GM12801 (cell line): ENCODE measurements around the gene GAL3ST2.

ENCODE experiments used
- CTCF ChIP-seq: IDR thresholded peaks from one replicate; pipeline ENCODE4 v1.5.1; 2011; ENCODE audit warnings: control low read depth; ENCODE audit not compliant: insufficient read length; ENCODE audit errors: extremely low read depth

Gene GAL3ST2

DNA sequence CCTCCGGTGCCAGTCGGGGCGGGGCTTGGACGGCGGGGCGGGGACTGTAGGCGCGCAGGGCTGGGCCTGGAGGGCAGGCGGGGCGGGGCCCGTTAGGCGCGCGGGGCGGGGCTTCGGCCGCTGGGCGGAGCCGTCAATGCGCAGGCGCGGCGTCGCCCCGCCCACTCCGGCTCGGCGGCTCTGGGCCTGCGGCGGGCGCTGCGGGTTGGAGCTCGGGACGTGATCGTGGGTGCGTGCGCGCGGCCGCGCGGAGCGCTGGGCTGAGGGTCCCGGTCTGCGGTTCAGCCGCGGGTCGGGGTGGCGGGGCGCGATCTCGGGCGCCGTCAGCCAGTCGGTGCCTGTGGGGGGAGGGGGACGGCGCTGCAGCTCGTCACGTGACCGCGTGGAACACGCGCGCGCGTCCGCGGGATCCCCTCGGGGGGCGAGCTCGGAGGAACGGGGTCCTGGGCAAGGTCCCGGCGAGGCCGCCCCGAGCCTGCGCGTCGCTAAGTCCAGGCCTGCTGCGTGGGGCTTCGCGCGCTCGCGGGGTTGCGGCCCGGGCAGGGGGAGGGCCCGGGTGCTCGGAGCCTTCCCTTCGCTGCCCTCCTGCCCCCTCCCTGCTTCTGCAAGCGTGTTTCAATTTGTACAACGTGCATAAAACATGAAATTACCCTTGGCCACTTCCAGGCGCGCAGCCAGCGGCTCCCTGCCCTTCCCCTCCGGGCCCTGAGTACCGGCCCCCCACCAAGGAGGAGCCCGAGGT lies 42.0 kb upstream of the GAL3ST2 start, which contains the start of gene D2HGDH:
Gene D2HGDH, plus strand, starts transcription at position 164 of the 742 bp plus-strand sequence. CDS start 595 bp downstream, outside the sequence.
- TF ChIP-seq CTCF = no peak

GRCh38 chr2:241736111-241736510 lies 40.5 kb upstream of the GAL3ST2 start:
- TF ChIP-seq CTCF = no peak

DNA sequence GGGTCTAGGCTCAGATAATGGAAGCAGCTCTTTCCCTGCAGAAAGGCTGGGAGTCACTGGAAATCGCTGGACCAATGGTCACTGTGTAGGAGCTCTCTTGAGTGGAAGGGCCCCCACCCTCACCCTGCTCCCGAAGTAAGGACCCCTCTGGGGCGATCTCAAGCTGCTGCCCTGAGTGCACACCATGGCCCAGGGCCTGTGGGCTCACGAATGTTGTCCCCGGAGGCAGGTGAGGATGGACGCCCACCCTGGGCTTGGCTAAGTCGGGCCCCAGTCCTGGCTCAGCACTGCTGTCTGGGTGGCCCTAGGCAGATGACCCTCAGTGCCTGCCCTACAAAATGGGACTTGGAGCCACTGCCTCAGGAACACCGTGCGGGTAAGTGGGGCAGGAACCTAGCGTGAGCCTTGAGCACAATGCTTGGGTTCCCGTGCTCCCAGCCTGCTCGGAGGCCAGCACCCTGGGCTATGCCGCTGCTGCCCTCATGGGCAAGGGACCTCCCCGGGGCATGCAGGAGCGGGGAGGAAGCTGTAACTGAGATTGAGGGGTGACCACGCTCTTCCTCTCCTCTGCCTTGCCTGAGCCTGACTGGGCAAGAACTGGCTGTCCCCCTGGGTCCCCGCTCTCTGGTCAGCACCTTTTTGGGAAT lies 38.5 kb upstream of the GAL3ST2 start:
- TF ChIP-seq CTCF = no peak

- TF ChIP-seq CTCF = no peak
Measured at GRCh38 chr2:241739177-241739576, 37.4 kb upstream of the GAL3ST2 start.

DNA sequence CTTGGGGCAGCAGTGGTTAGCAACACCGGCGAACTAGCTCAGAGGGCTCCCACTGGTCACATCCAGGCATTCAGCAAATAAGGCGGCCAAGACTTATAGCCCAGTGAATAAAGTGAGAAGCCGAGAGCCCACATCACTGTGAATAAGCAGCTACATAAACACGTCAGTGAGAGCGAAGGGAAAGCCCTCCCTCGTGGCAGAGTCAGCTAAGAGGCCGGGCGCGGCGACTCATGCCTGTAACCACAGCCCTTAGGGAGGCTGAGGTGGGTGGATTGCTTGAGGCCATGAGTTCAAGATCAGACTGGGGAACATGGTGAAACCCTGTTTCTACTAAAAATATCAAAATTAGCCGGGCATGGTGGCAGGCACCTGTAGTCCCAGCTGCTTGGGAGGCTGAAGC lies 37.0 kb upstream of the GAL3ST2 start:
- TF ChIP-seq CTCF = no peak

- no peak for TF ChIP-seq CTCF
Measured at GRCh38 chr2:241741016-241741415, 35.6 kb upstream of the GAL3ST2 start.

DNA sequence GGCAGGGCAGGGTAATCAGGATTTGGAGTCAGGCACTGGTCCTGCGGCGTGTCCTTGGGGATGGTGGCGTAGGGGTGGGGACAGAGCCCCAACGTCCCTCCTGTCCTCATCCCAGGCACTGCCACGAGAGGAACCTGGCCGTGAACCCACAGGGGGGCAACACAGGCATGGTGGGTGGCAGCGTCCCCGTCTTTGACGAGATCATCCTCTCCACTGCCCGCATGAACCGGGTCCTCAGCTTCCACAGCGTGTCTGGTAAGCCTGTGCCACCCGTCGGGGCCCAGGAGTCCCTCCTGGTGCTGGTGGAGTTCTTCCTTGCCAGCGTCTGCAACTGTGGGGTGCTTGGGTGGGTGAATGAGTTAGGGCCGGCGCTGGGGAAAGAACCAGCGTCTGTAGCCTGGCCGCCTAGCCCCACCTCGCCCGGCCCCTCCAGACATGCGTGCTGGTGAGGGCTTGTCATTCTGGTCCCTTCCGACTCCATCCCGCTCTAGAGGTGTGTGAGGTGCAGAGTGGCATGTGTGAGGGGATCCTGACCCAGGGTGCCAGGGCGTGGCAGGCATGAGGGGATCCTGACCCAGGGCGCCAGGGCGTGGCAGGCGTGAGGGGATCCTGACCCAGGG lies 34.2 kb upstream of the GAL3ST2 start:
- no peak for TF ChIP-seq CTCF
